ENCODE results near the gene LRRC15. TPM values are rescaled to one million over a fixed set of nuclear protein-coding genes. Genes with fewer than 3 reads are reported as not detected.

The LRRC15 gene
- total RNA-seq, 2 donors from 2014 or later = 1.1 TPM; not detected in 1

- no peaks in the 10 kb centered on the region for H3K9me3 ChIP-seq
- no peak overlapping the region for H3K27ac ChIP-seq
- no peak for DNase-seq (ENCODE audit: low spot score)
- TF ChIP-seq POLR2A (IDR thresholded peaks at IDR 0.05) = no peak
- TF ChIP-seq, protein P1, sequence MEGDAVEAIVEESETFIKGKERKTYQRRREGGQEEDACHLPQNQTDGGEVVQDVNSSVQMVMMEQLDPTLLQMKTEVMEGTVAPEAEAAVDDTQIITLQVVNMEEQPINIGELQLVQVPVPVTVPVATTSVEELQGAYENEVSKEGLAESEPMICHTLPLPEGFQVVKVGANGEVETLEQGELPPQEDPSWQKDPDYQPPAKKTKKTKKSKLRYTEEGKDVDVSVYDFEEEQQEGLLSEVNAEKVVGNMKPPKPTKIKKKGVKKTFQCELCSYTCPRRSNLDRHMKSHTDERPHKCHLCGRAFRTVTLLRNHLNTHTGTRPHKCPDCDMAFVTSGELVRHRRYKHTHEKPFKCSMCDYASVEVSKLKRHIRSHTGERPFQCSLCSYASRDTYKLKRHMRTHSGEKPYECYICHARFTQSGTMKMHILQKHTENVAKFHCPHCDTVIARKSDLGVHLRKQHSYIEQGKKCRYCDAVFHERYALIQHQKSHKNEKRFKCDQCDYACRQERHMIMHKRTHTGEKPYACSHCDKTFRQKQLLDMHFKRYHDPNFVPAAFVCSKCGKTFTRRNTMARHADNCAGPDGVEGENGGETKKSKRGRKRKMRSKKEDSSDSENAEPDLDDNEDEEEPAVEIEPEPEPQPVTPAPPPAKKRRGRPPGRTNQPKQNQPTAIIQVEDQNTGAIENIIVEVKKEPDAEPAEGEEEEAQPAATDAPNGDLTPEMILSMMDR (IDR thresholded peaks at IDR 0.05) = peak in 1 of 4 experiments; percentile 7
- no peaks in the 10 kb centered on the region for H3K27me3 ChIP-seq (replicated peaks; ENCODE audit: insufficient read depth)
- 35% methylated on average over 15 of the region's 15 CpGs for WGBS
- H3K4me3 ChIP-seq = no peak overlapping the region
- intact Hi-C loops (cut with DNase I) = loop anchor here (10.0 kb wide), 1 partner anchor 261 kb away; no protein-coding TSS in a partner anchor
- H3K4me1 ChIP-seq (replicated peaks) = peaks cover 5% of the 10 kb centered on the region
- H3K36me3 ChIP-seq = no peaks in the 10 kb centered on the region
Measured at GRCh38 chr3:194333981-194334320, 35.6 kb downstream of the LRRC15 start.

GRCh38 chr3:194333212-194333980 lies 36.1 kb downstream of the LRRC15 start:
- no peaks in the 10 kb centered on the region for H3K27me3 ChIP-seq (replicated peaks; ENCODE audit: insufficient read depth)
- TF ChIP-seq, protein P1 (IDR thresholded peaks at IDR 0.05) = peak; percentile 93 to 99 (median 98)
- TF ChIP-seq POLR2AphosphoS5 (IDR thresholded peaks at IDR 0.05) (peak; percentile 63), POLR2A (IDR thresholded peaks at IDR 0.05) (no peak)
- peak; percentile 85 for DNase-seq (ENCODE audit: low spot score)
- peak overlapping the region; percentile 24 to 39 for H3K4me3 ChIP-seq
- H3K9me3 ChIP-seq = no peaks in the 10 kb centered on the region
- intact Hi-C loops (cut with DNase I) = loop anchor here (10.0 kb wide), 1 partner anchor 261 kb away; no protein-coding TSS in a partner anchor
- H3K27ac ChIP-seq = no peak overlapping the region
- no peaks in the 10 kb centered on the region for H3K36me3 ChIP-seq
- WGBS = 3% methylated on average over 62 of the region's 69 CpGs
- peaks cover 5% of the 10 kb centered on the region for H3K4me1 ChIP-seq (replicated peaks)

DNA sequence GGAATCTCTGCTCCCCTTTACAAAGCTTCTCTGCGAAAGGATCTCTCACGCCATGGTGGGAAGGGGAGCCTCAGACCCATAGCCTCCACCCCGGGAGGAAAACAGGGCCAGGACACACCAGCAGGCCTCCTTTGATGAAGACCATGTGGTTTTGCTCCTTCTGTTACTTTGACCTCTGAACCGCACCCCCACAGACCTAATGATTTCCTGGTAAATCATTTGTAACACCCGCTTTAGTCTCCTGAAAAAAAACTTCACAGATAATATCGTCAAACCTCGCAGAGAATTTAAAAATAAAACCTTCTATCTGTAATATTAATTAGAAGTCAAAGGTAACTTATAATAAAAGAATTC lies 36.7 kb downstream of the LRRC15 start:
- H3K36me3 ChIP-seq = no peaks in the 10 kb centered on the region
- H3K27ac ChIP-seq = no peak overlapping the region
- WGBS = 93% methylated on average over 7 of the region's 7 CpGs
- no peaks in the 10 kb centered on the region for H3K9me3 ChIP-seq
- H3K4me3 ChIP-seq = no peak overlapping the region
- DNase-seq (ENCODE audit: low spot score) = no peak
- intact Hi-C loops (cut with DNase I) = loop anchor here (10.0 kb wide), 1 partner anchor 262 kb away; no protein-coding TSS in a partner anchor
- no peak for TF ChIP-seq POLR2A (IDR thresholded peaks at IDR 0.05)
- no peak for TF ChIP-seq POLR2AphosphoS5 (IDR thresholded peaks at IDR 0.05)
- TF ChIP-seq, protein P1 (IDR thresholded peaks at IDR 0.05) = no peak
- H3K4me1 ChIP-seq (replicated peaks) = peaks cover 5% of the 10 kb centered on the region
- H3K27me3 ChIP-seq (replicated peaks; ENCODE audit: insufficient read depth) = no peaks in the 10 kb centered on the region

- intact Hi-C loops (cut with DNase I) = loop anchor here (10.0 kb wide), 1 partner anchor 264 kb away; no protein-coding TSS in a partner anchor
Measured at GRCh38 chr3:194330579-194330978, 39.0 kb downstream of the LRRC15 start.

More at GRCh38 chr3:194330579-194330978, 39.0 kb downstream of the LRRC15 start:
- Histone ChIP-seq H3K27me3 (replicated peaks; ENCODE audit: insufficient read depth) (no peaks in the 10 kb centered on the region), H3K9me3 (no peaks in the 10 kb centered on the region), H3K4me3 (no peak overlapping the region), H3K36me3 (no peaks in the 10 kb centered on the region), H3K4me1 (replicated peaks) (peaks cover 5% of the 10 kb centered on the region), H3K27ac (peak overlapping the region in 1 of 2 donors; percentile 26)
- 38% methylated on average over 4 of the region's 4 CpGs for WGBS
- peak; percentile 89 for DNase-seq (ENCODE audit: low spot score)
- TF ChIP-seq, protein P1 (IDR thresholded peaks at IDR 0.05) = no peak
- TF ChIP-seq POLR2A (IDR thresholded peaks at IDR 0.05) (no peak), POLR2AphosphoS5 (IDR thresholded peaks at IDR 0.05) (peak; percentile 89)
